NOMO-1 treated with dmso at 0.1 percent for 144 hours (cell line): Measurements from ENCODE around the gene GLTP.

Source experiments
- DNase-seq: peaks from one replicate; lab custom pipeline; 2025; ENCODE audit not compliant: unreplicated experiment; lab: John Stamatoyannopoulos, UW

GLTP gene

DNA sequence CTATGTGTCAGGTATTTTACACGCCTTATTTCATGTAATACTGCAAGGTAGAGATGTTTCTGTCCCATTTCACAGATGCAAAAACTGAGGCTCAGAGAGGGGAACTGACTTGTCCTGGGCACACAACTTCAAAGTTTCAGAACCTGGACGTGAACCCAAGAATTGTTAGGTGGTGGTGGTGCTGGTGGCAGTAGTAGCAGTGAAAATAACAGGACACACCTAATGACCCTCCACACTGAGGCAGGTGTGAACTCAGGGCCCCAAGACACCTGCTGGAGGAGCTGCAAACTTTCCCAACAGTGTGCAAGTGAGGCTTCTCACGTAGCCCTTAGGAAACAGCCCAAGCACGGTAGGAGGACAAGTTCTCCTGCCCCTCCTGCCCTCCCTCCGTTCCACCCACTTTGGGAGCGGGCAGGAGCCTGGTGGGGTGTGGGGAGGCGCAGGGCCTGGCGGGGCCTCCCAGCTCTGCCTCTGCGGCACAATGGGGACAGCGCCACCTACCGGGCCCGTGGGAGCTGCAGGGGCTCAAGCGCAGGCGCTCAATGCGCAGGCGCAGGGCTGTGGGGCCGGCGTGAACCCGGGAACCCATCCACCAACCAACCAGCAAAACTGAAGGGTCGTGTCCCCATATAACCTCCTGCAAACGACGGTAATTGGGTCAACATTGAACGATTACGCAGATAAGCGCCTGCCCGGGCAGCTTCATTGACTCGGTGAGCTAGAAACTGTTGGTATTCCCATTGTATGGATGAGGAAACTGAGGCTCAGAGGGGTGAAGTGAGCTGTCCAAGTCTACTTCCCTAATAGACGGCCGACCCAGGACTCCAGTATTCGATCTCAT, 35.1 kb downstream of the GLTP start:
- DNase-seq = peak; percentile 74

DNA sequence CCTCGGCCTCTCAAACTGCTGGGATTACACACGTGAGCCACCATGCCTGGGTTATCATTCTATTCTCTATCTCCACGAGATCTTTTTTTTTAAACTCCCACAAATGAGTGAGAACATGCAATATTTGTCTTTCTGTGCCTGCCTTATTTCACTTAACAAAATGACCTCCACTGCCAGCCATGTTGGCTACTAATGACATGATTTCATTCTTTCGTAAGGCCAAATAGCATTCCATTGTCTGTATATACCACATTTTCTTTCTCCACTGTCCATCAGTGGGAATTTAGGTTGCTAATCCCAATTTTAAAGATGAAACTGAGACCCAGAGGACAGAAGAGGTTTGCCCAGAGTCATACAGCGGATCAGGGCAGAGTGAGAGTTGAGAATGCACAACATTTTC, 36.2 kb downstream of the GLTP start:
- no peak for DNase-seq

GRCh38 chr12:109842021-109842420, 38.3 kb downstream of the GLTP start:
- no peak for DNase-seq

DNA sequence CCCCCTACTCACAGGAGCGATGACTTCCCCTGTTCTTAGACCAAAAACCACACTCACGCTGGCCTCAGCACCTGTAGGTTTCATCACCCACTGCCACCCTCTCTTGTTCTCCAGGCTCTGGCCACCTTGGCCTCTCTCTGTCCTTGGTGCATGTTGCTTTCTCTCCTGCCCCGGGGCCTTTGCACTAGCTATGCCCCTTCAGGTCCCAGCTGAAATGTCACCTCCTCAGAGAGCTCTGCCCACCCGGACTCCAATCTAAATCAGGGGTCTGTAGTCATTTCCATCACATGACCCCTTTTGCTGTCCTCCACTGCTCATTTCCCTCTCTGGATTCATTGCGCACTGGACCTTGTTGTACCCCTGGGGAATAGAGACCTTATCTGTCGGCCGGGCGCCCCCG, 39.0 kb downstream of the GLTP start:
- DNase-seq = no peak

GRCh38 chr12:109840305-109841074, 39.9 kb downstream of the GLTP start:
- no peak for DNase-seq

DNA sequence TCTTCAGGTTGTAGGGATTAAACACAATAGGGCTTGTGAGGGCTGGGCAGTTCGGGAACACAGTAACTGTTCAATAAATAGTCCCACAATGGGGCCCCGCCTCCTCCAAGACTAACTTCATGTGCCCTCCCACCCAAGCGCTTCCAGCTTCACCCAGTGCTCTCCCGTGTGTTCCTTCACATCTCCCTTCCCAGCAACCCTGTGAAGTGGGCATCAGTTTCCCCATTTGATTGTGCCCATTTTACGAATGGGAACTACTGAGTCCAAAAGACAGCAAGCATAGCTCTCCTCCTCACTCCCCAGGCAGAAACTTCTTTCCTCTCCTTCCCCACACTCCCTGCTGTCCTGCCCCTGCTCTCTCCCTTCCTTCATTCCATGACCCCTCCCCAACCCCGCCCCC, 40.9 kb downstream of the GLTP start:
- no peak for DNase-seq

DNA sequence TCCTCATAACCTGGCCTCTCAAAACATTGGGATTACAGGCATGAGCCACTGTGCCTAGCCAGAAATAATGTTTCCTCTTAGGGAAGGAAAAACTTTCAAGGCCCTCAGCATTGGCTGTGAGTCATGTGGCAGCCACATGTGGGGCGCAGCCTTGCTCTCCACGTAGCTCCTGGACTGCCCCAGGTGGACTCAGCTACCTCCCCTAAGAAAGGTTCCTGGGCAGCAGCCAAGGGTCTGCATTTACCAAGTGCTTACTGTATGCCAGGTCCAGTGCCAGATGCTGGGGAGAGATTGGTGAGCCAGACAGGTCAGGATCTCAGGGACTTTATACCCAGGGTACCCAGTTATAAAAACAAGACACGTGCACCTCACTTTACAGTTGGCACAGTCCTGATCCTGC, 43.4 kb downstream of the GLTP start:
- DNase-seq = no peak

DNA sequence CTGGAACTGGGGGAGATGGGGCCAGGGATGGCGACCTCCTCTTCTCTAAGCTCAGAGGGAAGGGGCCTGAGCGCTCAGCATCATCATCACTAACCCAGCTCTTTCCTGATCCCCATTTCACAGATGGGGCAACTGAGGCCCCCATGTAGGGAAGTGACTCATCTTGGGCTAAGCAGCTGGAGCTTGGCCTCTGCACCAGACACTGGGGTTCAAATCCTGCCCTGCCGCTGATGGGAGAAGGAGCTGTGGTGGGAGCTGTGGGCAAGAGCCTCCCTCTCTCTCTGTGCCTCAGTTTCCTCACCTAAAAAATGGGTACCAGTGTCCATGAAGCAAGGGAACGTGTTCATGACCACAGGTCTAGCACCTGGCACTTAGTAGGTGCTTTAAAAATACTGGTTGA, 44.5 kb downstream of the GLTP start:
- no peak for DNase-seq

DNA sequence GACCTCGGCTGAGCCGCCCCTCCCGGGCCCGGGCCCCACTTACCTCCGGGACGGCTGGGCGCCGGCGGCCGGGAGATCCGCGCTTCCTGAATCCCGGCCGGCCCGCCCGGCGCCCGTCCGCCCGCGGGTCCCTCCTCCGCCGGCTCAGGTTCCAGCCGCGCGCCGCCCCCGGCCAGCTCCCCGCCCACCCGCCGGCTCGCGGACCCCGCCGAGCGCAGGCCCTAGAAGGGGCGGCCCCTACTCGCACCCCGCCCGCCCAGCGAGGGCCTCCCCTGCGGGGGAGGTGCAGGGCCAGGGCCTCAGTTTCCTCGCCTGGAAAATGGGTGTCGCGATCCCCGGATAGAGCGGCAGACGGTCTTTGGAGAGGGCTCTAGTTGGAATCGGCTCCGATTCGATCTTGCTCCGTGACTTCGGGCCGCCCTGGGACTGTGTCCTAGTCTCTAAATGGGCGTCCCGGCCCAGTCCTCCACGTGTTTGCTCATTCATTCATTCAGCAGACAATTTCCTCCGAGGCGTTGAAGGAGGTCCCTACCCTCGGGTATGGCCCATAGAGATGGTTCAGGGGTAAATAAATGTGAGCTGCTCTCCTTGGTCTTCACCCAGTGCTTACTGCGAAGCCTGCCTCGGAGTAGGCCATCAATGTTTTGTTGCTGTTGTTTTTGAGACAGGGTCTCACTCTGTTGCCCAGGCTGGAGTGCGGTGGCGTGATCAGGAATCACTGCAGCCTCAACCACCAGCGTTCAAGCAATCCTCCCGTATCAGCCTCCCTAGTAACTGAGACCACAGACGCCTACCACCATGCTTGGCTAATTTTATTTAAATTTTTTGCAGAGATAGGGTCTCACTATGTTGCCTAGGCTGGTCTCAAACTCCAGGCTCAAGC, 46.8 kb downstream of the GLTP start, which contains the start of gene TRPV4:
TRPV4 (minus strand) TSS at position 92 of the 883 bp plus-strand sequence. CDS start 18,602 bp downstream, outside the sequence.
- DNase-seq = no peak

GRCh38 chr12:109832541-109833306, 47.6 kb downstream of the GLTP start:
- no peak for DNase-seq

DNA sequence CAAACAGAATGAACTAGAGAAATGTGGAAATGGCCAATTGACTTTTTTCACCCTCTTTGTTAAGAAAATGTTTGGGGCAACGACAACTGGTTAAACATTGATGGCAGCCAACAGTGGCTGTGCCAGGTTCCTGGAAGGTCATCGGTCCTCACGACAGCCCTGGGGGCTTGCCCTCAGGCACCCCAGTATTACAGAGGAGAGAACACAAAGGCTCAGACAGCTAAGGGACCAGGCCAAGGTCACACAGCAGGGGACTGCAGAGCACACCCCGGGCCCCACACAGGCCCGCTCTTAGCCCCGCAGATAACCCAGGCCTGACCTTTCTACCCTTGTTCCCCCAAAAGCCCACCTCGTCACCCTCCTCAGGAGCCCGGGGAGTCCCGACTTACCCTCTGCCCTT, 48.4 kb downstream of the GLTP start:
- no peak for DNase-seq

DNA sequence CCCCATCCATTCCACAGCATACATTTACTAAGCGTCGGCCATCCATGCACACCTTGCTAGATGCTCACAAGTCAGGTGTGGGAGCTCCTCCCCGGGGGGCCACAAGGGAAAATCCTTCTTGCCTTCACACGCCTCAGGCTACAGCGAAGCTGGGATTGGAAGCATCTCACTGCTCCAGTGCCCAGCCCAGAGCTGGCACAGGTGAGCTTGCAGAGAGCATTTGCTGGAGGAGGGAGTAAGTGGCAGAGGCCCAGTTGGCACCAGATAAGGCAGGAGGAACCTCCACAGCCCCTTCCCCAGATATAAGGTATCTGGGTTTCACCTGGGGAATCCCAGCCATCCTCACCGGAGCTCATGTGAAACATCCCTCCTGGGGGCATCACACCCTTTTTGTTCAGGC, 49.0 kb downstream of the GLTP start:
- no peak for DNase-seq

GRCh38 chr12:109830718-109831117, 49.6 kb downstream of the GLTP start:
- no peak for DNase-seq

DNA sequence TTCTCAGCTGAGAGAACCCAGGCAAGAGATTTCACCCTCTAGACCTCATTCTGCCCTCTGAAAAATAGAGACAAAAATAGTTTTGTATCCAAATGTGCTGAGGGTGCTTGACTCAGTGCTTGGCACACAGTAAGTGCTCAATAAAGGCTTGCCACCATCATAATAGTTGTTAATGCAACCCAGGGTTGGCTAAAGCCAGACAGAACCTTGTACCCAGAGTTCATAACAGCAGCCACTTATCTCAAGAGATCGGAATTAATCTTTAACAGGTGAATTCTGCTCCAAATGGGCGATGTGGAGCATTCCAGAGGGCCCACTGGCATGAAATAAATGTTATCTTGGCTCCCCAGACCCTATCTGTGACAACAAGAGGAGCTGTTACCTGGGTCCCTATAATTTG, 50.1 kb downstream of the GLTP start:
- no peak for DNase-seq

DNA sequence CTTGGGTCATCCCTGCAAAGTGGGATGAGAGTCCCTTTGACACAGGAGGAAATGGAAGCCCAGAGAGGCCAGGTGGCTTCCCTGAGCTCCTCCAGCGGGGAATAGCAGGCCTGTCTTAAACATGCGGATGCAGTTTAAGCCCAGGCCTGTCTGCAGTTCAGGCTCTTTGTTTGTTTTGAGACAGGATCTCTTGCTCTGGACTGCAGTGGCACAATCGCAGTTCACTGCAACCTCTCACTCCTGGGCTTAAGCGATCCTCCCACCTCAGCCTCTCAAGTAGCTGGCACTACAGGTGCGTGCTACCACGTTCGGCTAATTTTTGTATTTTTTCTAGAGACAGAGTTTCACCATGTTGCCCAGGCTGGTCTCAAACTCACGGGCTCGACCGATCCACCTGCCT, 50.7 kb downstream of the GLTP start:
- DNase-seq = no peak

- DNase-seq = no peak
Observed at GRCh38 chr12:109828754-109829511, 51.4 kb downstream of the GLTP start.

DNA sequence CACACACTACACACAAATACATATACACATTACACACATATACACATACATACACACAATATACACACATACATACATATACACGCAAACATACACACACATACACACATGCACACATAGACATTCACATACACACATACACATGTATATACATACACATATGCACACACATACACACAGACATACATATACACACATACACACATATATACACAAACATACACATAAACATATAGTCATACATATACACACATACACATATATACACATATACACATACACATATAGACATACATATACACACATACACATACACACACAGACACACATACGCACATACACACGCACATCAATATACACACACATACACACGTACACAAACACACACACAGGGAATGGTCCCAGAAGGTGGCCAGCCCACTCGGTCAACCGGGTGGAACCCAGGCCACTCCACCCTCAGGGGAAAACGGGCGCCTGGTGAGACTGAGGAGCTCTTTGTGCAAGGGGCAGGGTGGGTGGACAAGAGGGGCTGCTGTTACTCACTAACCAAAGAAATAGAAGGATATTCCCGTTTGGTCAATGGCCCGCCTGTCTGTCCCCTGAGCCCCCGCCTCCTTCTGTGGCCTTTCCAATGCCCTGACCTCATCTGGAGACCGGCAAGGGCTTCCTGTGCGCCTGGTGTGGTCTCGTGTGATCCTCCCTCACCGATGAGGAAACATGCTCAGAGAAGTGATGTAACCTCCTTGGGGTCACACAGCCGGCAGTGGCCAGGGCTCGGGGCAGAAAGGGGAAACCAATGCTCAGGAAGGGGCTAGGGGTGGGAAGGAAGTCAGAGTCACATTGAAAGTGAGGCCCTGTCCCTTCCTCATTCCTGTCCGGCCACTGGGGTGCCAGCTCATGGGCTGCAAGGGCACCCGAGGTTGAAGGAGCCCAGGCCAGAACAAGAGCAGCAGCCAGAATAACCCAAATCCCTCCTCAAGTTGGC, 52.5 kb downstream of the GLTP start:
- peak; percentile 70 for DNase-seq

DNA sequence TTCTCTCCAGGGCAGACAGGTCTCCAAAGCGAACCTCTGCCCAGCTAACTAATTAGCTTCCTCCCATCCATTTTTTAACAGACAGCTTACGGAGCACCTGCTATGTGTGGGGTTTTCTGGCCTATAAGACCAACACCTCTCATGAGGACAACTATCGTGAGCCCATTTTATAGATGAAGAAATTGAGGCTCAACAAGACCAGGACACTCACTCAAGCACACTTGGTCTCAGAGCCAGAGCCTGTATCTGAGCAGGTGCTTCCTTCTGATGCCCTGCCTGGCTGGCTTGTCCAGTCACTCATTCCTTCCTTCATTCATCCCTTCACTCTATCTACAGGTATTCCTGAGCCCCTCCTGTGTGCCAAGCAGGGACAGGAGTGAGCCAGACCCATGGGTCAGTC, 53.3 kb downstream of the GLTP start:
- DNase-seq = no peak

DNA sequence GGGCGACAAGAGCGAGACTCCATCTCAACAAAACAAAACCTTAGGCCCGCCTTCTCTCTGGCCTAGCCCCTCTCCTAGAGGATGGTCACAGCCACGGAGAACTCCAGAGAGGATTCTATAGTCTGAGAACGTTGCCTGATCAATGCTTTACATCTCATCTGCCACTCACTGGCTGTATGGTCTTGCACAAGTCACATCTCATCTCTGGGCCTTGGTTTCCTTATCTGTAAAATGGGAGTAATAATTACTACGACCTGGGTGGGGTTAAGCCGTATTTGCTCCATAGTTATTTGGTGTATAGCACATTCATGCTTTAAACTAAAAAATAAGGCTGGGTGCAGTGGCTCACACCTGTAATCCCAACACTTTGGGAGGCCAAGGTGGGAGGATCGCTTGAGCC, 55.6 kb downstream of the GLTP start:
- DNase-seq = no peak
